GM12801 (cell line): Measurements from ENCODE around the gene FAS.

Source experiments
- CTCF ChIP-seq: IDR thresholded peaks from one replicate; pipeline ENCODE4 v1.5.1; 2011; ENCODE audit warnings: control low read depth; ENCODE audit not compliant: insufficient read length; ENCODE audit errors: extremely low read depth

Gene FAS

DNA sequence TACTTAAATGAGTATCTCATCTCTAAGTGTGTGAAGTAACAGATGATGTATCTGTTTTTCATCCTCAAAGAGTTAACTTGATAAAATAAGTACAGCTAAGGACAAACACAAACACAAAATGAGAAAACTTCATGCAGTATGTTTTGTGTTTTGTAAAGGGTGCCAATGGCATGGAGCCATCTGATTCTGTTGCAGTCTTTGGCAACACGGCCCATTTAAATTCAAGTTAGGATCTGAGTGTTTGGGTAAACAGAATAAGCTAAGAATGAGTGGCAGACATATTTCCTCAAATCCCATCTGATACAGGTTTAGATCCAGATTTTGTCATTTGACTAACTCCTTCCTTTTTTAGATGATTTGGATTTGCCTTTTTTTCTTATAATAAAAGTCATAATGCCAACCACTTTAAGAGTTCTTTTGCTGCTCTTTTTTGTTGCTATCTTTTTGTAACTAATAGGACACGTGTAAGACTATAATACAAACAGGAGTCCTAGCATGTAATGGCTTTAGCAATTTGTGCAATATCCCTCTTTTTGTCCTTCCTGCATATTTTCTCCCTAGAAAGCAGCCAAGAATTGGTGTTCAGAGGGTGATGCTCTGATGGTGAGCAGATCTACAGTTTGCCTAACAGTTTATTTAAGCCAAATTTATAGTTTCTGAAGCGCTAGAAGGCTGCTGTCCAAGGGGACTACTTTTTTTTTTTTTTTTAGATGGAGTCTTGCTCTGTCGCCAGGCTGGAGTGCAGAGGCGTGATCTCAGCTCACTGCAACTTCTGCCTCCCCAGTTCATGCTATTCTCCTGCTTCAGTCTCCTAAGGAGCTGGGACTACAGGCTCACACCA lies 19.2 kb upstream of the FAS start:
- no peak for TF ChIP-seq CTCF

DNA sequence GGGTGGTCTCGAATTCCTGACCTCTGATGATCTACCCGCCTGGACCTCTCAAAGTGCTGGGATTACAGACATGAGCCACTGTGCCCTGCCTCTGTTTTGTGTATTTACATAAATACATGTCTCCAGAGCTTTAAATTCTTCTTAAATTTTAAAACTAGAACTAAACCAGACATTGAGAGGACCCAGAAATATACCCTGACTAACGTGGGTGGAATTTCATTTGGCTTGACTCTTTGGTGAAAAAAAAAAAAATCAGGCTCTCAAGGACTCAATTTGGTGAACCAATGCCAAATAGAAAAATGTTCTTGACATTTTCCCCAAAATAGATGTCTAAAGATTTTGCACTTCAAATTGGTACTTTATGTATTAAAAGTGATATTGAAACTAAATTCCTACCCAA lies 16.6 kb upstream of the FAS start:
- no peak for TF ChIP-seq CTCF

DNA sequence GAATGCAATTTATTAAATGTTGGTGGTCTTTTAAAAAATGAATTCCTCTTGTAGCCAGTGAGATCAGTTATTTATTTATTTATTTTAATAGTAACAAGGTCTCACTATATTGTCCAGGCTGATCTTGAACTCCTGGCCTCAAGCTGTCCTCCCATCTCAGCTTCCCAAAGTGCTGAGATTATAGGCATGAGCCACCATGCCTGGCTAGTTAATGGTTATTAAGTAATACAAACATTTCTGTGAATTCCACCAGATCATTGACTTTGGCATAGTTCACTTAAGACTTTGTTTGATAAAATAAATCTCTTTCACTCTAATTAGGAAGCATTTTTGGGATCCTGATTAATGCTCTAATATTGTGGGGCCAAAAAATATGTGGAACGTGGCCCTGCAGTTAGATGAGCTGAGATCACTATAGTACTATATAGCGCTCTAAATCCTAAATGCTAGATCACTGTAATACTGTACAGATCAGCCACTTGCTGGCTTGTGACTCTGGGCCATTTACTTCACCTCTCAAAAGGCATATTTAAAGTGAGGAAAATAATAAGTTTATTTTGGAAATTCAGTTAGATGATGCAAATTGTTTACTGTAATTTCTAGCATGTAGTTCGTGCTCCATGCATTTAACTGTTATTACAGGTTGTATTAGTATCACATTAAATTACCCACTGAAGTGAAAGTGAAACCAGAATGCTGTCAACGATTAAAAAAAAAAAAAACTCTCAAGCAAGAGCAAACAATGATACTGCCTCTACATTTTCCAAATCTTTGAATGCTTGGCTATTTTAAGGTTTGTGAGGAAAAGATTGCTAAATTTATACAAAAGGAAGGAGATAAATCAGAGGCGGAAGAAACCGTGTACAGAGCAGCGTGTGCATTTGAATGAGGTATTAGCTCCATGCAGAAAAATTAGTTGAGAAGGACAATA lies 15.9 kb upstream of the FAS start:
- TF ChIP-seq CTCF, result no peak

DNA sequence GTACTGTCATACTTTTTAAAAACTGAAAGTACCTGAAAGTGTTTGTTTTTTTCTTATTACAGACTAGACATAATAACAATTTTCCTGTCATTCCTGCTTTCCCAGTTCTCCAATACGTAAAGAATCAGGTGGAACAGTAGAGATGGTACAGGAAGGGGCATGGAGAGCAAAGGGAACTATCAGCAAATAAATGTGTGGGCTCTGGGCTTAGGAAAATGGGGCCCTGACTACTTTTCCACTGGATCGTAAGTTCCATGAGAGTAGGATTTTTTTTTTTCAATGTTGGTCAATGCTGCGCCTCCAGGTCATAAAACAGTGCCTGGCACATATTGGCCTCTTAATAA lies 15.2 kb upstream of the FAS start:
- no peak for TF ChIP-seq CTCF

DNA sequence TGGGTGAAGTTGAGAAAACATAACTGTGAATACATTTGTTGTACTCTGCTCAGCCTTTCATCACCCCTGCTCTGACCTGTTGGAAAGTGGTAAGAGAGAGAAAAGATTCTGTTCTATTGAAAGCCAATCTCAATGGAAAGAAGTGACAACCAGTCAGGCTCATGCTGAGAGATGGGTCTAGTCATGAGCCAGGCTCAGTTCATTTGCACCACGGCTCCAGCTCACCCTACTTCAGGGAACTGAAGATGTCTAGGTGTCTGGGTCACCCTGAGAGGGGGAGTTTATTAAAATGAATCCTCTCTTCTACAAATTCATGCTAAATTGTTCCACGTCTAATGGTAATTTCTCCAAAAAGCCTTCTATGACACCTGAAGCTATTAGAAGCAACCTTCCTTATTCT lies 12.1 kb upstream of the FAS start:
- TF ChIP-seq CTCF, result no peak

DNA sequence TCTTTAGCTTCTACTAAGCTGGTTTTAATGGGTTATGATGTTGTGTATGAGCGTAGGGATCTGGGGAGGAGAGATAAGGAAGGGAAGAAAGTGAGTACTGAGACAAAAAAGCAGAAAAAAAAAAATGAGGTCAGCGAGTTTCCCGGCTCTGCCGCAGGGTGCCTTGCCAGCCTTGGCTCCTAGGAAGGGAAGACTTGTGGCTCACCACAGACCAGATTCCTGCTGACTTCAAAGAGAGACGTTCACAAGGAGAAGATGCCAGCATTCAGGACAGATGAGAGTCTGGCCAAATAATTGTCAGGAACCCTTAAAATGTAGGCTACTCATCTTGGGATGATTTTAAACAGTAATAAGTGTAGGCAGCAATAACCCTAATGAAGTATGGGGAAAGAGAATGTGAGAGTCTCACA lies 11.4 kb upstream of the FAS start:
- no peak for TF ChIP-seq CTCF

GRCh38 chr10:88979603-88980002 lies 11.0 kb upstream of the FAS start:
- no peak for TF ChIP-seq CTCF
